WTC11 (cell line): ENCODE measurements around the gene ARHGAP26. TPM values are rescaled to one million over a fixed set of nuclear protein-coding genes. Genes with fewer than 3 reads are reported as not detected.

Experiments used
- ATAC-seq: fragments of 200-7000 bp; cut with Tn5 transposase; 2 replicates; pipeline ENCODE4 v1.10.0; 2021; ENCODE audit warnings: mild to moderate bottlenecking, moderate library complexity
- CTCF ChIA-PET: fragments of 300-600 bp; sonication (Branson Sonifier 250); formaldehyde crosslinking; loops from one replicate; lab custom pipeline; 2021; ENCODE audit warnings: antibody characterized with exemption; lab: Charles Lee
- POLR2A ChIA-PET: fragments of 350-600 bp; sonication (Branson Sonifier 250); formaldehyde crosslinking; loops from one replicate; lab custom pipeline; 2021; ENCODE audit warnings: antibody characterized with exemption; lab: Charles Lee
- DNase-seq: peaks from one replicate; pipeline ENCODE4 v3.0.0; 2021; ENCODE audit warnings: low spot score
- H3K27ac Mint-ChIP-seq: 2 replicates; pipeline ENCODE4 v1.8.0; 2021; ENCODE audit warnings: mixed read lengths
- H3K27me3 Mint-ChIP-seq: 2 replicates; pipeline ENCODE4 v1.8.0; 2021; ENCODE audit warnings: low read depth, mild to moderate bottlenecking, moderate library complexity, mixed read lengths
- H3K36me3 Mint-ChIP-seq: 2 replicates; pipeline ENCODE4 v1.8.0; 2021; ENCODE audit warnings: mixed read lengths
- H3K4me1 Mint-ChIP-seq: 2 replicates; pipeline ENCODE4 v1.8.0; 2022; ENCODE audit warnings: mixed read lengths
- H3K4me3 Mint-ChIP-seq: 2 replicates; pipeline ENCODE4 v1.8.0; 2021; ENCODE audit warnings: mild to moderate bottlenecking, moderate library complexity, mixed read lengths
- H3K9me3 Mint-ChIP-seq: 2 replicates; pipeline ENCODE4 v1.8.0; 2021; ENCODE audit warnings: mixed read lengths
- CREB1 ChIP-seq: sonication (generic); formaldehyde crosslinking; IDR thresholded peaks from 2 replicates; pipeline ENCODE4 v1.8.0; 2023; ENCODE audit warnings: mild to moderate bottlenecking, missing genetic modification reagents
- ESRRA ChIP-seq: sonication (generic); formaldehyde crosslinking; IDR thresholded peaks from 2 replicates; pipeline ENCODE4 v1.8.1; 2022; ENCODE audit warnings: mild to moderate bottlenecking, missing genetic modification reagents, borderline replicate concordance
- ETV6 ChIP-seq: sonication (generic); formaldehyde crosslinking; IDR thresholded peaks from 2 replicates; pipeline ENCODE4 v1.8.1; 2022; ENCODE audit warnings: mild to moderate bottlenecking, missing genetic modification reagents
- GTF2I ChIP-seq: fragments of 250-450 bp; sonication (Bioruptor Pico); conservative IDR thresholded peaks from 2 replicates; pipeline ENCODE4 v1.4.0; 2021; ENCODE audit warnings: mild to moderate bottlenecking
- NFE2L1 ChIP-seq: sonication (generic); formaldehyde crosslinking; IDR thresholded peaks from 2 replicates; pipeline ENCODE4 v1.8.1; 2023; ENCODE audit warnings: missing genetic modification reagents
- ZBTB21 ChIP-seq: sonication (generic); formaldehyde crosslinking; IDR thresholded peaks from 2 replicates; pipeline ENCODE4 v1.8.1; 2023; ENCODE audit warnings: mild to moderate bottlenecking, missing genetic modification reagents, borderline replicate concordance
- total RNA-seq: library from RNA; stranded (reverse); gene quantifications from 3 replicates; pipeline ENCODE4 v1.2.3, GENCODE V29; 2021
- TF ChIP-seq, protein P1 (sequence below): sonication (generic); formaldehyde crosslinking; IDR thresholded peaks from 2 replicates; pipeline ENCODE4 v1.8.1; 2023; ENCODE audit warnings: mild to moderate bottlenecking, missing genetic modification reagents, borderline replicate concordance
- TF ChIP-seq, protein P2 (sequence below): fragments of 200-600 bp; IDR thresholded peaks from 2 replicates; pipeline ENCODE4 v1.8.0; 2022; ENCODE audit warnings: antibody characterized with exemption
- TF ChIP-seq, protein P3 (sequence below): fragments of 250-450 bp; sonication (Bioruptor Pico); IDR thresholded peaks from 2 replicates; pipeline ENCODE4 v1.9.0; 2021; ENCODE audit warnings: mild to moderate bottlenecking, borderline replicate concordance
- TF ChIP-seq, protein P4 (sequence below): fragments of 250-450 bp; sonication (Bioruptor Pico); IDR thresholded peaks from 2 replicates; pipeline ENCODE4 v2.1.2; 2022; ENCODE audit warnings: mild to moderate bottlenecking, moderate library complexity

ARHGAP26 gene
- total RNA-seq, 1 experiment from 2014 or later = 22.3 TPM

DNA sequence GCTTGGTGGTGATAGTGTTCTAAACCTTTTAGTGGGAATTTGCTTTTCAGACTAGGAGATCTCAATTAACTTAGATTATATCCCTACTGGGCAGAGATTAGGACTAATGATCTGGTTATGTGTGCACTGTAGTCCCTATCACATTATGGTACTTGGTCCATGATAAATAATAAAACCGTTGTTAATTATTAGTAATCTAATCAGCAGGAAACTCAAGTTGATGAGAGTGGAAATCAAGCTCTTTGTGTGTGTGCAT lies 262.3 kb downstream of the ARHGAP26 start (continued):
- TF ChIP-seq, protein P1, sequence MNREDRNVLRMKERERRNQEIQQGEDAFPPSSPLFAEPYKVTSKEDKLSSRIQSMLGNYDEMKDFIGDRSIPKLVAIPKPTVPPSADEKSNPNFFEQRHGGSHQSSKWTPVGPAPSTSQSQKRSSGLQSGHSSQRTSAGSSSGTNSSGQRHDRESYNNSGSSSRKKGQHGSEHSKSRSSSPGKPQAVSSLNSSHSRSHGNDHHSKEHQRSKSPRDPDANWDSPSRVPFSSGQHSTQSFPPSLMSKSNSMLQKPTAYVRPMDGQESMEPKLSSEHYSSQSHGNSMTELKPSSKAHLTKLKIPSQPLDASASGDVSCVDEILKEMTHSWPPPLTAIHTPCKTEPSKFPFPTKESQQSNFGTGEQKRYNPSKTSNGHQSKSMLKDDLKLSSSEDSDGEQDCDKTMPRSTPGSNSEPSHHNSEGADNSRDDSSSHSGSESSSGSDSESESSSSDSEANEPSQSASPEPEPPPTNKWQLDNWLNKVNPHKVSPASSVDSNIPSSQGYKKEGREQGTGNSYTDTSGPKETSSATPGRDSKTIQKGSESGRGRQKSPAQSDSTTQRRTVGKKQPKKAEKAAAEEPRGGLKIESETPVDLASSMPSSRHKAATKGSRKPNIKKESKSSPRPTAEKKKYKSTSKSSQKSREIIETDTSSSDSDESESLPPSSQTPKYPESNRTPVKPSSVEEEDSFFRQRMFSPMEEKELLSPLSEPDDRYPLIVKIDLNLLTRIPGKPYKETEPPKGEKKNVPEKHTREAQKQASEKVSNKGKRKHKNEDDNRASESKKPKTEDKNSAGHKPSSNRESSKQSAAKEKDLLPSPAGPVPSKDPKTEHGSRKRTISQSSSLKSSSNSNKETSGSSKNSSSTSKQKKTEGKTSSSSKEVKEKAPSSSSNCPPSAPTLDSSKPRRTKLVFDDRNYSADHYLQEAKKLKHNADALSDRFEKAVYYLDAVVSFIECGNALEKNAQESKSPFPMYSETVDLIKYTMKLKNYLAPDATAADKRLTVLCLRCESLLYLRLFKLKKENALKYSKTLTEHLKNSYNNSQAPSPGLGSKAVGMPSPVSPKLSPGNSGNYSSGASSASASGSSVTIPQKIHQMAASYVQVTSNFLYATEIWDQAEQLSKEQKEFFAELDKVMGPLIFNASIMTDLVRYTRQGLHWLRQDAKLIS (CRISPR knock-in tag) = no peak
- no peak for TF ChIP-seq NFE2L1 (CRISPR knock-in tag)

DNA sequence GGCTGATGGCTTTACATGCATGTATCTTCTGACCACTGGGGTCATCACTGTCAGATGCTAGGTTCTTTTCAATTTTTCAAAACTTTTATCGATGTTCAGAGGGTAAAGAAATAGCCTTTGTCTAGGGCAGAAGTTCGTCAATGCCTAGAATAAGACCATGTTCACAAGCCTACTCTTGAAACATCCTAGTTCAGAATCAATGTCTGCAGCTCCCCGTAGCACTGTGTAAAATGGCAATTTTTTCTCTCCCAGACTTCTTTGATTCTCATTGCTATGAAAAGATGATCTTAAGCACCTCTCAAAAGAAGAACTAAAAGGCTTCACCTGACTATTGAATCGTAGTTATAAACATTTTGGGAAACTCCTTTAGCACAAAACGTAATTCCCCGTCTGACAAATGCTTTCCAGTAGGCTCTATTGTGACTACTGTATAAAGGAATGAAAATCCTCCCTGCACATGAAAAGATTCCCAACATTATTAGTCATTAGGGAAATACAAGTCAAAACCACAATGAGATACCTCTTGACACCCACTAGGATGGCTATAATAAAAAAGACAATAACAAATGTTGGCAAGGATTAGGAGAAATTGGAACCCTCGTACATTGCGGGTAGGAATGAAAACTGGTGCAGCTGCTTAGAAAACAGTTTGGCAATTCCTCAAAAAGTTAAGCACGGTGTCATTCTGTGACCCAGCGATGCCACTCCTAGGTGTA lies 263.5 kb downstream of the ARHGAP26 start:
- TF ChIP-seq CREB1 (CRISPR knock-in tag) (no peak), ETV6 (CRISPR knock-in tag) (no peak), NFE2L1 (CRISPR knock-in tag) (no peak)
- TF ChIP-seq, protein P2, sequence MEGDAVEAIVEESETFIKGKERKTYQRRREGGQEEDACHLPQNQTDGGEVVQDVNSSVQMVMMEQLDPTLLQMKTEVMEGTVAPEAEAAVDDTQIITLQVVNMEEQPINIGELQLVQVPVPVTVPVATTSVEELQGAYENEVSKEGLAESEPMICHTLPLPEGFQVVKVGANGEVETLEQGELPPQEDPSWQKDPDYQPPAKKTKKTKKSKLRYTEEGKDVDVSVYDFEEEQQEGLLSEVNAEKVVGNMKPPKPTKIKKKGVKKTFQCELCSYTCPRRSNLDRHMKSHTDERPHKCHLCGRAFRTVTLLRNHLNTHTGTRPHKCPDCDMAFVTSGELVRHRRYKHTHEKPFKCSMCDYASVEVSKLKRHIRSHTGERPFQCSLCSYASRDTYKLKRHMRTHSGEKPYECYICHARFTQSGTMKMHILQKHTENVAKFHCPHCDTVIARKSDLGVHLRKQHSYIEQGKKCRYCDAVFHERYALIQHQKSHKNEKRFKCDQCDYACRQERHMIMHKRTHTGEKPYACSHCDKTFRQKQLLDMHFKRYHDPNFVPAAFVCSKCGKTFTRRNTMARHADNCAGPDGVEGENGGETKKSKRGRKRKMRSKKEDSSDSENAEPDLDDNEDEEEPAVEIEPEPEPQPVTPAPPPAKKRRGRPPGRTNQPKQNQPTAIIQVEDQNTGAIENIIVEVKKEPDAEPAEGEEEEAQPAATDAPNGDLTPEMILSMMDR = no peak
- TF ChIP-seq, all 79 proteins: peak for 0
- Mint-ChIP-seq H3K4me1 (peaks cover 63% of the 10 kb centered on the region), H3K27ac (no peak overlapping the region), H3K36me3 (no peaks in the 10 kb centered on the region), H3K27me3 (no peaks in the 10 kb centered on the region), H3K4me3 (no peak overlapping the region), H3K9me3 (no peaks in the 10 kb centered on the region)
- POLR2A ChIA-PET = no interaction called here
- no peak for DNase-seq
- CTCF ChIA-PET = no interaction called here
- ATAC-seq = no peak

DNA sequence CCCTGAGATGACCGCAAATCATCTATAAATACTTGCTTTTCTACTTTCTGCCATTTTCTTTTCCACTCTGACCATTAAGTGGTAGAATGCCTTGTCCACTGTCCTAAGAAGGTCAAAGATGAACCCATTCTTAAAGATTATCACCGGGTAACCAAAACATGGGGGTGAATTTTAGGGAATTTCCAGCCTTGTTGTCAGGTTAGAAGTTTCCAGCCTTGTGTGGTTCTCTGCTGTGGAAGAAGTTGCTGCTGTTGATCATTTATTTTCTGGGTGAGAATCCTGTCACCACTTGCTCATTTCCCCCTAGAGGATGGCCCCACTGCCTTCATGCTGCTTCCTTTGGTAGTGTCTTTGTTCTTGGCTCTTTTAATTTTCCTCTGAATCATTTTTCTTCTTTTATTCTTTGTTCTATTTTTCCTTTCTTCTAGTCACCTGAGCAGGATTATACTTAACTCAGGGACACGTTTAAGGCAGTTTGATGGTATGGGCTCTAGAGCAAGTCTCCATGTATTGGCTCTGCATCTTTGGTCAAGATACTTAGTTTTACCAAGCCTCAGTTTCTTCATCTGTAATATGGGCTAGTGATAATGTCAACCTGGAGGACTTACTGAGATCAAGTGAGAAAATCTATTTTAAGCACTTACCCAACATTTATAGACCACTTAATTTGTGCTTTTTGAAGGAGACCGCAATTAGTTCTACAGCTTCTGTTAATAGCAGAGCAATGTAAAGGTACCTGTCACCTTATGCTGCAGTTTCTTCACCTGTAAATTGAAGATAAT lies 266.2 kb downstream of the ARHGAP26 start:
- CTCF ChIA-PET = interaction anchor here (0.6 to 1.0 kb wide), 2 partner anchors 26 to 283 kb away, joined by 3 read pairs; no protein-coding TSS in a partner anchor
- POLR2A ChIA-PET = no interaction called here
- no peaks in the 10 kb centered on the region for H3K9me3 Mint-ChIP-seq
- peaks cover 69% of the 10 kb centered on the region for H3K4me1 Mint-ChIP-seq
- no peaks in the 10 kb centered on the region for H3K27me3 Mint-ChIP-seq
- TF ChIP-seq, protein P1 (CRISPR knock-in tag) = no peak
- TF ChIP-seq GTF2I (CRISPR knock-in tag) = peak; percentile 67; the same call in 1 of the 2 replicates
- TF ChIP-seq, all 79 proteins: peak for 1
- Mint-ChIP-seq H3K4me3 (no peak overlapping the region), H3K27ac (peak overlapping the region; percentile 59), H3K36me3 (no peaks in the 10 kb centered on the region)
- peak; percentile 13; the same call in 1 of the 2 replicates for ATAC-seq
- no peak for DNase-seq

DNA sequence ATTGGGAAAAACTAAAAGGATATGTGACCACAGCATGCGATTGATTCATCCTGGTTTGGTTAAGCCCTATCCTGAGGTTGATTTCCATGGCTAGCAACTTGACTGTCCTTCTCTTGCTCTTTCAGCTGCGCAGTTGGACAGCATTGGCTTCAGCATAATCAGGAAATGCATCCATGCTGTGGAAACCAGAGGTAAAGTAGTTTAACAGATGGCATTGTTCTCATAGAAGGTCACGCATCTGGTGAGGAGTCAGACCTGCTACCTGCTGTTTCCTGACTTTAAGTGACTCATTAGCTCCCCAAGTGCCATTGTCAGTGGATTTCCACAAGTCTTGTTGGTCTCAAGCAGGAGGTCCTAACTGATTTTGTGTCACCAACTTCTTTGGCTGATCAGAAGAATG lies 266.9 kb downstream of the ARHGAP26 start:
- peak overlapping the region; percentile 95 for H3K27ac Mint-ChIP-seq
- ATAC-seq = peak; percentile 90
- H3K36me3 Mint-ChIP-seq = no peaks in the 10 kb centered on the region; the same call in 1 of the 2 replicates
- CTCF ChIA-PET = interaction anchor here (0.6 to 1.4 kb wide), 6 partner anchors 13 to 1947 kb away, joined by 3 to 4 read pairs (median 3); no protein-coding TSS in a partner anchor
- POLR2A ChIA-PET = no interaction called here
- H3K4me1 Mint-ChIP-seq = peaks cover 66% of the 10 kb centered on the region
- no peak for DNase-seq
- H3K27me3 Mint-ChIP-seq = no peaks in the 10 kb centered on the region
- peak overlapping the region; percentile 18; the same call in 1 of the 2 replicates for H3K4me3 Mint-ChIP-seq
- no peaks in the 10 kb centered on the region for H3K9me3 Mint-ChIP-seq
- TF ChIP-seq, protein P3, sequence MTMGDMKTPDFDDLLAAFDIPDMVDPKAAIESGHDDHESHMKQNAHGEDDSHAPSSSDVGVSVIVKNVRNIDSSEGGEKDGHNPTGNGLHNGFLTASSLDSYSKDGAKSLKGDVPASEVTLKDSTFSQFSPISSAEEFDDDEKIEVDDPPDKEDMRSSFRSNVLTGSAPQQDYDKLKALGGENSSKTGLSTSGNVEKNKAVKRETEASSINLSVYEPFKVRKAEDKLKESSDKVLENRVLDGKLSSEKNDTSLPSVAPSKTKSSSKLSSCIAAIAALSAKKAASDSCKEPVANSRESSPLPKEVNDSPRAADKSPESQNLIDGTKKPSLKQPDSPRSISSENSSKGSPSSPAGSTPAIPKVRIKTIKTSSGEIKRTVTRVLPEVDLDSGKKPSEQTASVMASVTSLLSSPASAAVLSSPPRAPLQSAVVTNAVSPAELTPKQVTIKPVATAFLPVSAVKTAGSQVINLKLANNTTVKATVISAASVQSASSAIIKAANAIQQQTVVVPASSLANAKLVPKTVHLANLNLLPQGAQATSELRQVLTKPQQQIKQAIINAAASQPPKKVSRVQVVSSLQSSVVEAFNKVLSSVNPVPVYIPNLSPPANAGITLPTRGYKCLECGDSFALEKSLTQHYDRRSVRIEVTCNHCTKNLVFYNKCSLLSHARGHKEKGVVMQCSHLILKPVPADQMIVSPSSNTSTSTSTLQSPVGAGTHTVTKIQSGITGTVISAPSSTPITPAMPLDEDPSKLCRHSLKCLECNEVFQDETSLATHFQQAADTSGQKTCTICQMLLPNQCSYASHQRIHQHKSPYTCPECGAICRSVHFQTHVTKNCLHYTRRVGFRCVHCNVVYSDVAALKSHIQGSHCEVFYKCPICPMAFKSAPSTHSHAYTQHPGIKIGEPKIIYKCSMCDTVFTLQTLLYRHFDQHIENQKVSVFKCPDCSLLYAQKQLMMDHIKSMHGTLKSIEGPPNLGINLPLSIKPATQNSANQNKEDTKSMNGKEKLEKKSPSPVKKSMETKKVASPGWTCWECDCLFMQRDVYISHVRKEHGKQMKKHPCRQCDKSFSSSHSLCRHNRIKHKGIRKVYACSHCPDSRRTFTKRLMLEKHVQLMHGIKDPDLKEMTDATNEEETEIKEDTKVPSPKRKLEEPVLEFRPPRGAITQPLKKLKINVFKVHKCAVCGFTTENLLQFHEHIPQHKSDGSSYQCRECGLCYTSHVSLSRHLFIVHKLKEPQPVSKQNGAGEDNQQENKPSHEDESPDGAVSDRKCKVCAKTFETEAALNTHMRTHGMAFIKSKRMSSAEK (CRISPR knock-in tag) = peak; percentile 79; the same call in 1 of the 2 replicates
- 0 out of 2 replicates have a peak, but pooled peaks have one; percentile 27 for TF ChIP-seq ESRRA (CRISPR knock-in tag)
- peak; percentile 93 for TF ChIP-seq ETV6 (CRISPR knock-in tag)
- peak; percentile 65; the same call in 1 of the 2 replicates for TF ChIP-seq ZBTB21 (CRISPR knock-in tag)
- TF ChIP-seq, protein P4, sequence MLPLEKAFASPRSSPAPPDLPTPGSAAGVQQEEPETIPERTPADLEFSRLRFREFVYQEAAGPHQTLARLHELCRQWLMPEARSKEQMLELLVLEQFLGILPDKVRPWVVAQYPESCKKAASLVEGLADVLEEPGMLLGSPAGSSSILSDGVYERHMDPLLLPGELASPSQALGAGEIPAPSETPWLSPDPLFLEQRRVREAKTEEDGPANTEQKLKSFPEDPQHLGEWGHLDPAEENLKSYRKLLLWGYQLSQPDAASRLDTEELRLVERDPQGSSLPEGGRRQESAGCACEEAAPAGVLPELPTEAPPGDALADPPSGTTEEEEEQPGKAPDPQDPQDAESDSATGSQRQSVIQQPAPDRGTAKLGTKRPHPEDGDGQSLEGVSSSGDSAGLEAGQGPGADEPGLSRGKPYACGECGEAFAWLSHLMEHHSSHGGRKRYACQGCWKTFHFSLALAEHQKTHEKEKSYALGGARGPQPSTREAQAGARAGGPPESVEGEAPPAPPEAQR = peak; percentile 87; the same call in 1 of the 2 replicates
